Stimulated activated CD8-positive, alpha-beta memory T cell treated with anti-CD3 and anti-CD28 coated beads, Interleukin-7, amount 100 ng/mL, for 48 hours (primary cell): ENCODE data around the gene MAEL.
"Not testable (repeated sequence)": the region's sequence is repeated elsewhere in the genome, so short reads cannot be mapped to it uniquely, and the experiment has no call there.

Source experiments
- DNase-seq, 2 donors: peaks; one replicate each; pipeline ENCODE4 v3.0.0-alpha.2; 2020; ENCODE audit warnings: low read depth in 1 of 2; ENCODE audit errors: extremely low read depth in 1 of 2

Gene MAEL

GRCh38 chr1:166977951-166978350 lies 11.1 kb upstream of the MAEL start:
- no peak for DNase-seq

- no peak for DNase-seq
Measured at GRCh38 chr1:166978821-166979220, 10.3 kb upstream of the MAEL start.

- DNase-seq: no peak
Measured at GRCh38 chr1:166980383-166980782, 8.7 kb upstream of the MAEL start.

GRCh38 chr1:166980818-166981217 lies 8.3 kb upstream of the MAEL start:
- no peak for DNase-seq

GRCh38 chr1:166981589-166981988 lies 7.5 kb upstream of the MAEL start:
- no peak for DNase-seq

GRCh38 chr1:166999075-166999474 lies 10.0 kb downstream of the MAEL start:
- DNase-seq: no peak

GRCh38 chr1:166999500-167000055 lies 10.5 kb downstream of the MAEL start:
- DNase-seq: no peak

- DNase-seq: no peak
Measured at GRCh38 chr1:167000546-167000945, 11.5 kb downstream of the MAEL start.

- DNase-seq: no peak
Measured at GRCh38 chr1:167002354-167002753, 13.3 kb downstream of the MAEL start.

GRCh38 chr1:167003711-167004110 lies 14.6 kb downstream of the MAEL start:
- no peak for DNase-seq

GRCh38 chr1:167011560-167012191 lies 22.6 kb downstream of the MAEL start:
- no peak for DNase-seq

GRCh38 chr1:167012570-167012969 lies 23.5 kb downstream of the MAEL start:
- no peak for DNase-seq

- no peak for DNase-seq
Measured at GRCh38 chr1:167013108-167013929, 24.2 kb downstream of the MAEL start.

GRCh38 chr1:167016100-167016750 lies 27.1 kb downstream of the MAEL start:
- no peak for DNase-seq

GRCh38 chr1:167022384-167022783 lies 33.3 kb downstream of the MAEL start:
- no peak for DNase-seq

- not testable (repeated sequence) for DNase-seq
Measured at GRCh38 chr1:167029553-167029952, 40.5 kb downstream of the MAEL start.

- DNase-seq: no peak
Measured at GRCh38 chr1:167033646-167034045, 44.6 kb downstream of the MAEL start.

GRCh38 chr1:167043752-167044488 lies 54.8 kb downstream of the MAEL start:
- DNase-seq: peak; percentile 35 to 68

- no peak for DNase-seq
Measured at GRCh38 chr1:167051907-167052306, 62.8 kb downstream of the MAEL start.

GRCh38 chr1:167052389-167052788 lies 63.3 kb downstream of the MAEL start:
- no peak for DNase-seq

- DNase-seq: no peak
Measured at GRCh38 chr1:167054531-167054930, 65.5 kb downstream of the MAEL start.
